ENCODE results near the gene CSNK1D.
"Not testable (repeated sequence)": the region's sequence is repeated elsewhere in the genome, so short reads cannot be mapped to it uniquely, and the experiment has no call there.

CSNK1D gene

GRCh38 chr17:82267575-82268379 is 5.7 kb downstream of the CSNK1D start:
- peaks cover 92% of the 10 kb centered on the region for H3K36me3 ChIP-seq (replicated peaks)

GRCh38 chr17:82266142-82266541 is 7.4 kb downstream of the CSNK1D start:
- in situ Hi-C loops (cut with MboI; ENCODE audit: low sequenced_read_pairs), result no loop called here
- Histone ChIP-seq H3K36me3 (replicated peaks) (peaks cover 95% of the 10 kb centered on the region), H3K4me1 (no peaks in the 10 kb centered on the region), H3K4me3 (no peak overlapping the region), H3K9me3 (no peaks in the 10 kb centered on the region), H3K27me3 (ENCODE audit: low read depth) (no peaks in the 10 kb centered on the region)
- no peak for DNase-seq (ENCODE audit: low spot score in 2 of 2)

More at GRCh38 chr17:82267575-82268379, 5.7 kb downstream of the CSNK1D start:
- in situ Hi-C loops (cut with MboI; ENCODE audit: low sequenced_read_pairs), result no loop called here
- Histone ChIP-seq H3K4me3 (no peak overlapping the region), H3K4me1 (peaks cover 11% of the 10 kb centered on the region), H3K9me3 (peaks cover 2% of the 10 kb centered on the region; the same call in 1 of the 2 replicates), H3K27me3 (ENCODE audit: low read depth) (no peaks in the 10 kb centered on the region)
- no peak for DNase-seq (ENCODE audit: low spot score in 2 of 2)

- in situ Hi-C loops (cut with MboI; ENCODE audit: low sequenced_read_pairs), result no loop called here
- Histone ChIP-seq H3K27me3 (ENCODE audit: low read depth) (no peaks in the 10 kb centered on the region), H3K9me3 (no peaks in the 10 kb centered on the region), H3K4me3 (no peak overlapping the region), H3K4me1 (no peaks in the 10 kb centered on the region), H3K36me3 (replicated peaks) (peaks cover 92% of the 10 kb centered on the region)
- DNase-seq (ENCODE audit: low spot score in 2 of 2), result no peak
These were observed 9.9 kb downstream of the CSNK1D start for GRCh38 chr17:82263641-82264040.

DNA sequence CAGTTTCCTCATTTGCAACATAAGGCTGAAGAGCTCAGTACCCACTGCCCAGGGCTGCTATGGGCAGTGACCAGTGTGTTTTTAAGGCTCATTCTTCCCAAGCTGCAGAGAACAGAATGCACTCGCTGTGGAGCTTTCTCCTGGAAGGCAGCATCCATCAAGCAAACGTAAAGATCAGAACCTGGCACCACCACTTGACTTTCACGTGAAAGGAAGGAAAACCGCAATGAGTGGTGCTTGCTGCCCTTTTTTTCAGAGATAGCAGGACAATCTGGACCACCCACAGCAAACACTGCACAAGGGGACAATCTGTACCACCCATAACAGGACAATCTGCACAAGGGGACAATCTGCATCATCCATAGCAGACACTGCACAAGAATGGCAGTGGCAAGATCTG is 11.2 kb downstream of the CSNK1D start:
- DNase-seq (ENCODE audit: low spot score in 2 of 2), result no peak
- no peaks in the 10 kb centered on the region for H3K27me3 ChIP-seq (ENCODE audit: low read depth)
- in situ Hi-C loops (cut with MboI; ENCODE audit: low sequenced_read_pairs), result no loop called here
- H3K9me3 ChIP-seq, result no peaks in the 10 kb centered on the region
- H3K4me3 ChIP-seq, result no peak overlapping the region
- peaks cover 86% of the 10 kb centered on the region for H3K36me3 ChIP-seq (replicated peaks)
- peaks cover 4% of the 10 kb centered on the region for H3K4me1 ChIP-seq

DNA sequence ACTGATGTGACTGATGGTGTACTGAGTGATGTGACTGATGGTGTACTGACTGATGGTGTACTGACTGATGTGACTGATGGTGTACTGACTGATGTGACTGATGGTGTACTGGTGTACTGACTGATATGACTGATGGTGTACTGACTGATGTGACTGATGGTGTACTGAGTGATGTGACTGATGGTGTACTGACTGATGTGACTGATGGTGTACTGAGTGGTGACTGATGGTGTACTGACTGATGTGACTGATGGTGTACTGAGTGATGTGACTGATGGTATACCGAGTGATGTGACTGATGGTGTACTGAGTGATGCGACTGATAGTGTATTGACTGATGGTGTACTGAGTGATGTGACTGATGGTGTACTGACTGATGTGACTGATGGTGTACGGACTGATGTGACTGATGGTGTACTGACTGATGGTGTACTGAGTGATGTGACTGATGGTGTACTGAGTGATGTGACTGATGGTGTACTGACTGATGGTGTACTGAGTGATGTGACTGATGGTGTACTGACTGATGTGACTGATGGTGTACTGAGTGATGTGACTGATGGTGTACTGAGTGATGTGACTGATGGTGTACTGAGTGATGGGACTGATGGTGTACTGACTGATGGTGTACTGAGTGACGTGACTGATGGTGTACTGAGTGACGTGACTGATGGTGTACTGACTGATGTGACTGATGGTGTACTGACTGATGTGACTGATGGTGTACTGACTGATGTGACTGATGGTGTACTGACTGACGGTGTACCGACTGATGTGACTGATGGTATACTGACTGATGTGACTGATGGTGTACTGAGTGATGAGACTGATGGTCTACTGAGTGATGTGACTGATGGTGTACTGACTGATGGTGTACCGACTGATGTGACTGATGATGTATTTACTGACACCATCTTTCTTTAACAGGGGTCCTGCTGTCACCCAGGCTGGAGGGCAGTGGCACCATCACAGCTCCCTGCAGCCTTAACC is 13.2 kb downstream of the CSNK1D start:
- H3K9me3 ChIP-seq; H3K4me3 ChIP-seq; H3K4me1 ChIP-seq; in situ Hi-C loops (cut with MboI; ENCODE audit: low sequenced_read_pairs); H3K27me3 ChIP-seq (ENCODE audit: low read depth); DNase-seq (ENCODE audit: low spot score in 2 of 2): not testable (repeated sequence)
- H3K36me3 ChIP-seq (replicated peaks), result peaks cover 79% of the 10 kb centered on the region

- in situ Hi-C loops (cut with MboI; ENCODE audit: low sequenced_read_pairs), result no loop called here
- no peak for DNase-seq (ENCODE audit: low spot score in 2 of 2)
- Histone ChIP-seq H3K4me3 (no peak overlapping the region), H3K36me3 (replicated peaks) (peaks cover 64% of the 10 kb centered on the region), H3K27me3 (ENCODE audit: low read depth) (no peaks in the 10 kb centered on the region), H3K4me1 (peaks cover 4% of the 10 kb centered on the region), H3K9me3 (no peaks in the 10 kb centered on the region)
These were observed 14.9 kb downstream of the CSNK1D start for GRCh38 chr17:82258555-82258954.

GRCh38 chr17:82257473-82257872 is 16.0 kb downstream of the CSNK1D start:
- Histone ChIP-seq H3K4me3 (no peak overlapping the region), H3K4me1 (peaks cover 4% of the 10 kb centered on the region), H3K36me3 (replicated peaks) (peaks cover 64% of the 10 kb centered on the region), H3K9me3 (no peaks in the 10 kb centered on the region), H3K27me3 (ENCODE audit: low read depth) (no peaks in the 10 kb centered on the region)
- peak; percentile 56 to 91 for DNase-seq (ENCODE audit: low spot score in 2 of 2)
- in situ Hi-C loops (cut with MboI; ENCODE audit: low sequenced_read_pairs), result no loop called here

- peaks cover 4% of the 10 kb centered on the region for H3K4me1 ChIP-seq
- in situ Hi-C loops (cut with MboI; ENCODE audit: low sequenced_read_pairs), result no loop called here
- DNase-seq (ENCODE audit: low spot score in 2 of 2), result no peak
- peaks cover 64% of the 10 kb centered on the region for H3K36me3 ChIP-seq (replicated peaks)
- no peaks in the 10 kb centered on the region for H3K9me3 ChIP-seq
- no peaks in the 10 kb centered on the region for H3K27me3 ChIP-seq (ENCODE audit: low read depth)
- no peak overlapping the region for H3K4me3 ChIP-seq
These were observed 17.1 kb downstream of the CSNK1D start for GRCh38 chr17:82256242-82256885.

GRCh38 chr17:82255402-82255972 is 18.0 kb downstream of the CSNK1D start:
- Histone ChIP-seq H3K9me3 (no peaks in the 10 kb centered on the region), H3K4me1 (peaks cover 4% of the 10 kb centered on the region), H3K36me3 (replicated peaks) (peaks cover 64% of the 10 kb centered on the region), H3K4me3 (no peak overlapping the region), H3K27me3 (ENCODE audit: low read depth) (no peaks in the 10 kb centered on the region)
- in situ Hi-C loops (cut with MboI; ENCODE audit: low sequenced_read_pairs), result no loop called here
- no peak for DNase-seq (ENCODE audit: low spot score in 2 of 2)

DNA sequence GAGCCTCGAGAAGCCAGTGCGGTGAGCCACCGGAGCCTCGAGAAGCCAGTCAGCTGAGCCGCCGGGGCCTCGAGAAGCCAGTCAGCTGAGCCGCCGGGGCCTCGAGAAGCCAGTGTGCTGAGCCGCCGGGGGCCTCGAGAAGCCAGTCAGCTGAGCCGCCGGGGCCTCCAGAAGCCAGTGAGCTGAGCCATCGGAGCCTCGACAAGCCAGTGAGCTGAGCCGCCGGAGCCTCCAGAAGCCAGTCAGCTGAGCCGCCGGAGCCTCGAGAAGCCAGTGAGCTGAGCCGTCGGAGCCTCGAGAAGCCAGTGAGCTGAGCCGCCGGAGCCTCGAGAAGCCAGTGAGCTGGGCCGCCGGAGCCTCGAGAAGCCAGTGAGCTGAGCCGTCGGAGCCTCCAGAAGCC is 18.8 kb downstream of the CSNK1D start:
- H3K27me3 ChIP-seq (ENCODE audit: low read depth); H3K4me1 ChIP-seq; H3K9me3 ChIP-seq; H3K4me3 ChIP-seq; in situ Hi-C loops (cut with MboI; ENCODE audit: low sequenced_read_pairs); DNase-seq (ENCODE audit: low spot score in 2 of 2): not testable (repeated sequence)
- H3K36me3 ChIP-seq (replicated peaks), result peaks cover 71% of the 10 kb centered on the region

- DNase-seq (ENCODE audit: low spot score in 2 of 2); H3K4me3 ChIP-seq; in situ Hi-C loops (cut with MboI; ENCODE audit: low sequenced_read_pairs); H3K4me1 ChIP-seq; H3K27me3 ChIP-seq (ENCODE audit: low read depth); H3K9me3 ChIP-seq: not testable (repeated sequence)
- H3K36me3 ChIP-seq (replicated peaks), result peaks cover 71% of the 10 kb centered on the region
These were observed 19.4 kb downstream of the CSNK1D start for GRCh38 chr17:82254096-82254495.

GRCh38 chr17:82253179-82253544 is 20.3 kb downstream of the CSNK1D start:
- in situ Hi-C loops (cut with MboI; ENCODE audit: low sequenced_read_pairs), result no loop called here
- Histone ChIP-seq H3K4me1 (peaks cover 4% of the 10 kb centered on the region), H3K27me3 (ENCODE audit: low read depth) (no peaks in the 10 kb centered on the region), H3K9me3 (no peaks in the 10 kb centered on the region), H3K36me3 (replicated peaks) (peaks cover 72% of the 10 kb centered on the region), H3K4me3 (no peak overlapping the region)
- no peak for DNase-seq (ENCODE audit: low spot score in 2 of 2)

DNA sequence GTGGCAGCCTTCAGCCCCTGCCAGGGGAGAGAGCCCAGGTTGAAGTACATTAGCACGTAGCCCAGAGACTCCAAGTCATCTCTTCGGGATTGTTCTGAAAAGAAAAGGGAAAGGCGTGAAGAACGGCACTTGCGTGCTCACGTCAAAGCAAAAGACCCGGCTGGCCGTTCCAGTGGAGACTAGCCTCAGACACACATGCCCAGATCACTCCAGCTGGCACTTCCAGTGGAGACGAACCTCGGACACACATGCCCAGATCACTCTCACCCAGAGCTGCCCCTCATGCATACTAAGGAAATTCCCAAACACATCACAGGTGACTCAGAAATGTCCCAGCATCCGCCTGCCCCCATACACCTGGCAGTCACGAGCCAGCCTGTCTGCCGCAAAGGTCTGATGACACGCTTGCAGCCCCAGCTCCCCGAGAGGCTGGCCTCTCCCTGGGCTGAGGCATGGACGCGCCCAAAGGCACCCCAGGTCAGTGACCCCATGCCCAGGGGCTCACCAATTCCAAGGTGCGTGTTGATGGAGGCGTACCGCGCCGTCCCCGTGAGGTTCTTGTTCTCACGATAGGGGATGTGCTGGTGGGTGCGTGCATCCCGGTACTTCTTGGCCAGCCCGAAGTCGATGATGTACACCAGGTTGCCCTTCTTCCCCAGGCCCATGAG is 20.9 kb downstream of the CSNK1D start:
- no peak for DNase-seq (ENCODE audit: low spot score in 2 of 2)
- H3K36me3 ChIP-seq (replicated peaks), result peaks cover 75% of the 10 kb centered on the region

More for the DNA sequence above, 20.9 kb downstream of the CSNK1D start:
- no peaks in the 10 kb centered on the region for H3K27me3 ChIP-seq (ENCODE audit: low read depth)
- H3K4me1 ChIP-seq, result peaks cover 1% of the 10 kb centered on the region
- no peaks in the 10 kb centered on the region for H3K9me3 ChIP-seq
- H3K4me3 ChIP-seq, result no peak overlapping the region
- in situ Hi-C loops (cut with MboI; ENCODE audit: low sequenced_read_pairs), result no loop called here

All from HAP-1 (cell line).